HG02763 (cell line): ENCODE results near the gene RSL1D1.
A peak's percentile ranks its signal among the peaks of the same experiment; 100 is the strongest.
"Not testable (repeated sequence)": the region's sequence is repeated elsewhere in the genome, so short reads cannot be mapped to it uniquely, and the experiment has no call there.

ENCODE experiments used
- ATAC-seq: cut with Tn5 transposase; IDR thresholded peaks from one replicate; pipeline ENCODE4 v1.9.1; 2021; ENCODE audit warnings: mild to moderate bottlenecking, moderate library complexity; ENCODE audit not compliant: unreplicated experiment

Gene RSL1D1

GRCh38 chr16:11799509-11800381 lies 51.6 kb downstream of the RSL1D1 start:
- no peak for ATAC-seq

DNA sequence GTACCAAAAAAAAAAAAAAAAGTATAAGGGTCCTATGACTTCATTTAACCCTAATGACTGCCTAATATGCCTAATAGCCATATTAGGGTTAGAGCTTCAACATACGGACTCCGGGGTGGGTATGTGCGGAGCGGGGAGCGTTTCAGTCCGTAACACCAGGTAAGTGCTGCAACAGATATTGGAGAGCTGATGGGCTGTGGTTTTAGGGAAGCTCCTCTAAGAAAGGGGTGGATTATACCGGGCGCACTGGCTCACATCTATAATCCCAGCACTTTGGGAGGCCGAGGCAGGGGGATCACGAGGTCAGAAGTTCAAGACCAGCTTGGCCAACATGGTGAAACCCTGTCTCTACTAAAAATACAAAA lies 52.3 kb downstream of the RSL1D1 start:
- ATAC-seq: no peak

DNA sequence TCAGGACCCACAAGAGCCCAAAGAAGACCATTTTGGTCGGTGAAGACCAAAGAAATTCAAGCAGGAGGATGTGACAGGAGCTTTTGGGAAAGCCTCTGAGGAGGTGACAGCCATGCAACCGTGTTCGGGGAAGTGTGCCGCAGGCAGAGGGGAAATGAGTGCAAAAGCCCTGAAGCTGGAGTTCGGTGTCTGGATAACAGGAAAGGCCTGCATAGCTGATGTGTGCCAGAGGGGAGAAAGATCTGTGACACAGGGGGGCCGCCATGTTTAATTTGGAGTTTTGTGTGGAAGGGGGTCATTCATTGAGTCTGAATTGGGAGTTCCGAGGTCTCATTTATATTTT lies 53.4 kb downstream of the RSL1D1 start:
- no peak for ATAC-seq

DNA sequence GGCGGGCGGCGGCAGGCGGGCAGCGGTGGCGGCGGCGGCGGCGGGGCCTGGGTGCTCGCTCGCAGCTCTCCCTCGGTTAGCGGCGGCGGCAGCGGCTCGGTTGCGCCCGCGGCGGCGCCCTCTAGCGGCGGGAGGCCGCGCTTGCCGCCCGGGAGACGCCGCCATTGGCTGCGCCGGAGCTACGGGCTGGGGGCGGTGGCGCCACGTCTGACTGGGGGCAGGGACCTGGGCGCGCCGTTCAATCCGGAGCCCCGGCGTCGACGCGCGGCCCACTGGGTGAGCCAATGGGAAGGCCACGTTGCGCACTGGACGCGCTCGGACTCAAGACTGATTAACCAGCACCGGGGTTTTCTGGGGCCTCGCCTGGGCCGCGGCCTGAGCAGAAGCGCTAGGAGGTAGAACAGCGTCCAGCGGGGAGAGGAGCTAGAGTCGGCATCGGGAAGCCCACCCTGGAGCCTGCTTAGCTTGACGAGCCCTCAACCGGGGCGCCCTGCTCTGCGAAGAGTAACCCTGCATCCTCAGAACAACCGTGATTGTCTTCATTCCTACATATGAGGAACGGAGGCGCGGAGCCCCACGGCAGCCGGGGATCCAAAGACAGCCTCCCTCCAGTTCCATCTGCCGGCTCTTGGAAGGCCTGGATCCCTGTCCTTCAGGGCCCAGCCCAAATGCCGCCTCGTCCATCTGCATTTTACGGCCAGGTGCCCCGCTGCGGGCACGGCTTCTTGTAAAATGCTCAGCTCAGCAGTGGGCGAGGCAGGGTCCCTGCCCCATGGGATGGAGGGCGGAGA lies 54.0 kb downstream of the RSL1D1 start, which contains the start of gene ZC3H7A:
TSS of gene ZC3H7A (minus strand) at position 93 of the 791 bp plus-strand sequence. CDS start 14,904 bp downstream, outside the sequence.
- peak; percentile 89 for ATAC-seq

DNA sequence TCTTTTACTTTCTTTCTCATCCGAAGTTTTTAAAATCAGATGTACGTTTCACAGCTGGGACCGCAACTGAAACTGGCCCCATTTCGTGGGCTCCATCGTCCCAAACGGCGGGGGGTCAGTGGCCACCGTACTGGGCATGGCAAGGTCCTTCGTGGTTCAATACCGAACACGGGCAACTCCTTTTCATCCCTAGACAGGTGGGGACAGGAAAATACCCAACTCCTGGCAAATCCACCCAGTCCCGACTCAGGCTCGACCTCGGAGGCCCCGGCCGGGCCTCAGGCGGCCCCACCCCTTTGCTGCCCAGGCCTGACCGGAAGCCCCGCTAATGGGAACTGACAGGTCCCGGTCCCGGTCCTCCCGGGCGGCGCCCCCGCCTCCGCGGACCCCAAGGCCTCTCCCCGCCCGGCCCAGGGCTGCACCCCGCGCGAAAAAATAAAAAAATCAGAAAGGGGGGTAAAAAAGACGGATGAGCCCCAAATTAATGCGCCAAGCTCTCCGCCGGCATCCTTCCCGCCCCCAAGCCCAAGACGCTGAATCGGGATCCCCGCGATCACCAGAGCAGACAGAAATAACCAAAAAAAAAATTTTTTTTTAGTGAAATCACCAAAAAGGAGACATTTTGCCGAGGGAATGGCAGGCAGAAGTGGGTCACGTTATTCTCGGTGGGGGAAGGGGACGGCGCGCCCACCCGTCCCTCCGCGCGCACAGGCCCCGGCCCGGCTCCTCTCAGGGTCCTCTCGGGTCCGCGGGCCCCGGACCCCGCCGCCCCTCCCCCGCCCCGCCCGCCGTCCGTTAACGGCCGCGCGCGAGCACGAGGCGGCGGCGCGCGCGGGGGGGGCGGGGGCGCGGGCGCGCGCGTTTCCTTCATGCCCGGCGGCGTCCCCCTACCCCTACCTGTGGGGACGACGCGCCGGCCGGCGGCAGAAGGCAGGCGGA lies 54.8 kb downstream of the RSL1D1 start:
- peak; percentile 18 for ATAC-seq

DNA sequence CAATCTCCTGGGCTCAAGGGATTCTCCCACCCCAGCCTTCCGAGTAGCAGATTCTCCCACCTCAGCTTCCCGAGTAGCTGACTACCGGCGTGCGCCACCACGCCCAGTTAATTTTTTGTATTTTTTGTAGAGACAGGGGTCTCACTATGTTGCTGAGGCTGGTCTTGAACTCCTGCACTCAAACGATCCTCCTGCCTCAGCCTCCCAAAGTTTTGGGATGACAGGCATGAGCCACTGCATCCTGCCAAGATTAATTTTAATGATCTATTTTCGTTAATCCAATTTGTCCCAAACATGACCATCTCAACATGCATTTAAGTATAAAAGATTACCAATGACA lies 55.5 kb downstream of the RSL1D1 start:
- no peak for ATAC-seq

- ATAC-seq: no peak
Observed at GRCh38 chr16:11794996-11795886, 56.1 kb downstream of the RSL1D1 start.

- ATAC-seq: no peak
Observed at GRCh38 chr16:11794447-11794846, 56.9 kb downstream of the RSL1D1 start.

DNA sequence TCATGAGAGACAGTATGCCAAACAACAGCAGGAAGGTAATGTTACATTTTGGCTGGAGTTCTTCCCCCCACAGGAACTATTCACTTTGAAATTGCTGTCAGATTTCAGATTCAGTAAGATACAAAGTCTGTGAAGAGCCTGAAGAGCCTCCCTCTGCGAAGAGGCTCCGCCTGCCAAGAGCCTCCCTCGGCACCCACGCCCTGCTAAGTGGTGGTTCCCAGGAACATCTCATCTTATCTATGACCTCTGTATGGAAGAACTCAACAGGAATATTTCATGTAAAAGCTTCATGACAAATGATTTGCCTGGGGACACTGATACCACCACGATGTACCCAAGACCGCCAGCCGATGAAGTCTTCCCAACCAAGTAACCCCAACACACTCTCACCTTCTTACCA lies 57.5 kb downstream of the RSL1D1 start:
- no peak for ATAC-seq

DNA sequence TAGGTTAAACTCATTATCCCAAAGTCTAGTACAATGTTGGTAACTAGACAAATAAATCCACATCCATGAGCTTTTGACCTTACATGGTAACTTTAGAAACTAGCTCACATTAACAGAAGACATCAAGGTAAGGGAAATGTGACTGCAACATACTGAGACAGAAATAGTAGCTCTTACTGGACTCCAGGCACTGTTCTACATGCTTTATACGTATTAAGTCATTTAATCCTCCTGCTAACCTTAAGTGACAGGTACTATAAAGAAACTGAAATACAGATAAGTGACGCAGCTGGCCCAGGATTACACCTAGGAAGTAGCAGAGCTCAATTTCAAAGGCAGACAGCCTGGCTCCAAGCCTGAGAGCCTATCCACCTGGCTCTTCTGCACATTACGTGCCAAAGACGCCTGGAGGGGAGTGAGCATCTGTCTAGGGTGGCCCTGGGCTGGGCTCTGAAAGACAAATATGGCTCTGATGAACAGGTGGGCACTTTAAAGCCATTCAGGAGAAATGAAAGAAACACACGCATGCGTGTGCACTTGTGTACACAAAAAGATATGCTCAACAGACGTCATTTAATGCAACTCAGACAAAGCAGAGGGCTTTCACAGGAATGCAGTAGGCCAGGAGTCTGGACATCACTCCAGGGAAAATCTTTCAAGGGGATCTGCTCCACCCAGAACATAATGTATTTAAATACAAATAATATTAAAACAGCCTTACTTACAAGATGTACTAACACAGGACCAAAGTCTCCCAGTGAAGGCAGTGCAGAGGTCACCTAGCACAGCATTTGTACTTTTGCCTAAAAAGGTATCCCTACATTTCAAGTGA lies 58.7 kb downstream of the RSL1D1 start:
- ATAC-seq: no peak

DNA sequence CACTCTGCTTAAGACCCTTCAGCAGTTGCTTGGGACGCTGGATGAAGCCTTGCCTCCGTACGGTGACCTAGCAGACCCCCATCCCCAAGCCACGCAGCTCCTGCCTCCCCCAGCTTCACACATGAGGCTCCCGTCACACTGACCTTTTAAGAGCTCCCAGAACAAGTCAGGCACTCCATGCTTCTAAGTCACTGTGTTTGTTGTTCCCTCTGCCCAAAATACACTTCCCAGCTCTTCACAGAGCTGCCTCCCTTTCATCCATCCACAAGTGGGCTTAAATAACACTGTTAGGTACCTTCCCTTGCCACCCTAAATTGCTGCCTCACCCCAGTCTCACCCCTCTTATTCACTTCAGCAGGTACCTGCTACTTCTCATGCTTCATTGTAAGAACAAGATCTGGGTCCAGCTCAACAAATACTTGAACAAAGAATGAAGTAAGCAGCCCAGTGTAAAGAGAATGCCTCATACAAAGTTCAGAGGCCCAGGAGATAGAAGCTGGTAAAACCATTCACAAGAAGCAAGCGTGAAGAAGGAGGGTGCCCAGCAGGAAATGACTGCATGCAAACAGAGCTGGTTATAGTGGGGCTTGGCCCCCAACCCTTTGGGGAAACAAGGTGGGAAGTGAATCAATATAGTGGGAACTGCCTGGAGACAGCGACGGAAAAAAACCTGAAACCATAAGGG lies 60.1 kb downstream of the RSL1D1 start:
- ATAC-seq: no peak

- ATAC-seq: no peak
Observed at GRCh38 chr16:11788914-11789313, 62.4 kb downstream of the RSL1D1 start.

- not testable (repeated sequence) for ATAC-seq
Observed at GRCh38 chr16:11784980-11785599, 66.3 kb downstream of the RSL1D1 start.

DNA sequence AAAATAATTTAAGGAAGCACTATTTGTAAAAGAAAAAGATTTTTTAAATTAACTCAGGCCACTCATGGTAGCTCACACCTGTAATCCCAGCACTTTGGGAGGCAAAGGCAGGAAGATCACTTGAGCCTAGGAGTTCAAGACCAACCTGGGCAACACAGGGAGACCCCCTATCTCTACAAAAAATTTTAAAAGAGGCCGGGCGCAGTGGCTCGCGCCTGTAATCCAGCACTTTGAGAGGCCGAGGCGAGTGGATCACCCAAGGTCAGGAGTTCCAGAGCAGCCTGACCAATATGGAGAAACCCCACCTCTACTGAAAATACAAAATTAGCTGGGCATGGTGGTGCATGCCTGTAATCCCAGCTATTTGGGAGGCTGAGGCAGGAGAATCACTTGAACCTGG lies 67.0 kb downstream of the RSL1D1 start:
- ATAC-seq: not testable (repeated sequence)

DNA sequence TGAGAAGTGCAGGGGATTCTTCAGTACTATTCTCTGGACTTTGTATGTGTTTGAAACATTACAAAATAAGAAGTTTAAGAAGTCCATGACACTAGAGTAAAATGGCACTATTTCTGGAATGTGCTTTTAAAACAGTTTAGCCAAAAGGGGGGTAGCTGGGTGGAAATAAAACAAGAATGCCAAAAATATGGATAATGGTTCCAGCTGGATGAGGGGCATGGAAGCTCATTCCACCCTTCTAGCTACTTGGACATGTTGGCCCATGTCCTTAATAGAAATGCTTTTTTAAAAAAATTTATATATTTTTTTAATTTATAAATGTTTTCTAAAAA lies 67.3 kb downstream of the RSL1D1 start:
- ATAC-seq: no peak
